IgD-negative memory B cell (primary cell): ENCODE results near the gene CIZ1. TPM values are rescaled to one million over a fixed set of nuclear protein-coding genes. Genes with fewer than 3 reads are reported as not detected.
A peak's percentile ranks its signal among the peaks of the same experiment; 100 is the strongest.
"Not testable (repeated sequence)": the region's sequence is repeated elsewhere in the genome, so short reads cannot be mapped to it uniquely, and the experiment has no call there.

ENCODE experiments used
- H3K27ac Mint-ChIP-seq, 3 donors: one replicate each; pipeline ENCODE4 v1.8.0; 2020 to 2022; ENCODE audit warnings: mild to moderate bottlenecking in 3 of 3, mixed read lengths in 3 of 3, moderate library complexity in 1 of 3
- H3K27me3 Mint-ChIP-seq: one replicate; pipeline ENCODE4 v1.8.0; 2021; ENCODE audit warnings: mixed read lengths
- H3K36me3 Mint-ChIP-seq: one replicate; pipeline ENCODE4 v1.8.0; 2020; ENCODE audit warnings: mild to moderate bottlenecking, mixed read lengths
- H3K4me1 Mint-ChIP-seq, 3 donors: one replicate each; pipeline ENCODE4 v1.8.0; 2020 to 2022; ENCODE audit warnings: mixed read lengths in 3 of 3, mild to moderate bottlenecking in 1 of 3
- H3K4me3 Mint-ChIP-seq, 4 donors: one replicate each; pipeline ENCODE4 v1.8.0; 2020 to 2022; ENCODE audit warnings: mild to moderate bottlenecking in 4 of 4, mixed read lengths in 4 of 4, moderate library complexity in 3 of 4
- H3K9me3 Mint-ChIP-seq, 3 donors: one replicate each; pipeline ENCODE4 v1.8.0; 2020 to 2021; ENCODE audit warnings: mixed read lengths in 3 of 3, mild to moderate bottlenecking in 1 of 3
- polyA plus RNA-seq: library from polyadenylated mRNA; unstranded; fragments of 300-500 nt; fragmentation: Illumina TruSeq; gene quantifications from one replicate; pipeline ENCODE4 v1.2.3, GENCODE V29; 2021

Gene CIZ1
- polyA plus RNA-seq, 1 donor from 2014 or later, result 37.0 TPM

GRCh38 chr9:128142061-128142460 lies 49.3 kb downstream of the CIZ1 start:
- no peak overlapping the region for H3K27ac Mint-ChIP-seq
- no peaks in the 10 kb centered on the region for H3K9me3 Mint-ChIP-seq
- no peak overlapping the region for H3K4me3 Mint-ChIP-seq
- H3K36me3 Mint-ChIP-seq, result peaks cover 1% of the 10 kb centered on the region
- peaks cover 7% of the 10 kb centered on the region for H3K27me3 Mint-ChIP-seq
- H3K4me1 Mint-ChIP-seq, result peaks cover 0 to 5% (median 0%) of the 10 kb centered on the region in 3 donors

GRCh38 chr9:128141604-128142003 lies 49.8 kb downstream of the CIZ1 start:
- Mint-ChIP-seq H3K27ac (no peak overlapping the region), H3K4me1 (peaks cover 0 to 5% (median 0%) of the 10 kb centered on the region in 3 donors), H3K27me3 (peaks cover 4% of the 10 kb centered on the region)

GRCh38 chr9:128139621-128140020 lies 51.8 kb downstream of the CIZ1 start:
- H3K4me3 Mint-ChIP-seq, result no peak overlapping the region
- peaks cover 0 to 5% (median 0%) of the 10 kb centered on the region in 3 donors for H3K4me1 Mint-ChIP-seq
- no peak overlapping the region for H3K27ac Mint-ChIP-seq
- peaks cover 1% of the 10 kb centered on the region for H3K36me3 Mint-ChIP-seq
- H3K27me3 Mint-ChIP-seq, result peaks cover 6% of the 10 kb centered on the region
- H3K9me3 Mint-ChIP-seq, result no peaks in the 10 kb centered on the region

More at GRCh38 chr9:128141604-128142003, 49.8 kb downstream of the CIZ1 start:
- H3K36me3 Mint-ChIP-seq, result peaks cover 1% of the 10 kb centered on the region
- no peak overlapping the region for H3K4me3 Mint-ChIP-seq
- H3K9me3 Mint-ChIP-seq, result no peaks in the 10 kb centered on the region

DNA sequence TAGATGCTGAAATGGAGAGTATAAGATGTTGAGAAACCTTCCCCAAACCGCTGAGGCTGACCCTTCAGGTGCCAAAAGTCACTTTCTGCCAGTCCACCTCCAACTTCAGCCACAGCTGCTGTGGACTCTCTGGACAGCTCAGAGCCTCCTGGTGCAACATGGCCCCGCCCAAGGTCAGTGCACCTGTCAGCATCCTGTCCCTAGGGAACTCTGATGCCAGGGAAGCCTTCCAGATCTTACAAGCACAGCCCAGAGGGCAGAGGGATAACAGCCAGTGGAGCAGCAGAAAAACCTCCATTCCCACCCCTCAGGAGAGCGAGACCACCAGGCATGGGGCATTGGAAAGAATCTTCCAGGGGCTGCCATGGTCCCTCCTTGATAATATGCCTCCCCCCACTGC lies 53.4 kb downstream of the CIZ1 start:
- H3K4me1 Mint-ChIP-seq, result peaks cover 0 to 4% (median 2%) of the 10 kb centered on the region in 3 donors
- peaks cover 6% of the 10 kb centered on the region for H3K27me3 Mint-ChIP-seq
- peaks cover 1% of the 10 kb centered on the region for H3K36me3 Mint-ChIP-seq
- no peaks in the 10 kb centered on the region for H3K9me3 Mint-ChIP-seq
- H3K4me3 Mint-ChIP-seq, result no peak overlapping the region
- no peak overlapping the region for H3K27ac Mint-ChIP-seq

GRCh38 chr9:128136816-128137793 lies 54.3 kb downstream of the CIZ1 start:
- H3K4me3 Mint-ChIP-seq, result no peak overlapping the region
- no peaks in the 10 kb centered on the region for H3K9me3 Mint-ChIP-seq
- H3K27ac Mint-ChIP-seq, result no peak overlapping the region
- H3K4me1 Mint-ChIP-seq, result peaks cover 0 to 5% (median 2%) of the 10 kb centered on the region in 3 donors
- H3K27me3 Mint-ChIP-seq, result peaks cover 10% of the 10 kb centered on the region
- peaks cover 1% of the 10 kb centered on the region for H3K36me3 Mint-ChIP-seq

DNA sequence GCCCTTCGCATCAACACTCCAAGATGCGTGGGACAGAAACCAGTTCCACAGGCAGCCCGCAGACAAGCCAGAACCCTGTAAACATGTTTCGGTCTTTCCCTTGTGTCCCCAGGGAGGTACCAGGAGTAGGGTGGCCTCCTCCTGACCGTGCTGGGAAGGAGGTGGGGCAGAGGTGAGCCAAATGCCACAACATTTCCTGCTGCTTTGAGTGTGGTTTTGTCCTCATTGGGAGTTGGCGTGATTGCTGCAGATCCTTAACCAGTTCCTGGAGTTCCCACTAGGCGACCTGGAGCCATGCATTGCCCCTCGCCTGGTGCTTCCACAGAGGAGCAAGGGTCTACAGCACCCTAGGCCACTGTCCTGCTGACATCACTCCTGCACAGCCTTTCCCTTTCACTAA lies 55.8 kb downstream of the CIZ1 start:
- H3K27ac Mint-ChIP-seq, result peak overlapping the region in 1 of 3 donors; percentile 81
- H3K9me3 Mint-ChIP-seq, H3K4me1 Mint-ChIP-seq, H3K36me3 Mint-ChIP-seq, H3K27me3 Mint-ChIP-seq, H3K4me3 Mint-ChIP-seq: not testable (repeated sequence)

DNA sequence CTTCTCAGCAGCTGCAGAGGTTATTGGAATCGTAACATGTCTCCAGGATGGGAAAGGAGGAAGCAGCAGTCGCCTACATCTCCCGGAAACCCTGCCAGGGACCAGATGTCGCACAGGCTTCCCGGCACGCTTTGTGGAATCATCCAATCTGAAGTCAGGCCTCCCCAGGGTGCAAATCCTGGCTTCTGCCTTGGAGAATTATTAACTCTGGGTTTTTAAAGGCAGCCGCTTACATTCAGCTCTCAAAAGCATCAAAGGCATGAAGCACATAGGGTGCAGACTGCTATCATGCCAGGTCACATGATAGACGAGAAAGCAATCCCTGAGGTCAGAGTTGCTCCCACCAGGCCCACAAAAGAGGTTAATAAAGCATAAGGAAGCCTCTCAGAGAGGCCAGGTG lies 59.2 kb downstream of the CIZ1 start:
- H3K9me3 Mint-ChIP-seq, H3K27me3 Mint-ChIP-seq, H3K36me3 Mint-ChIP-seq: not testable (repeated sequence)
- H3K27ac Mint-ChIP-seq, result peak overlapping the region in 1 of 3 donors; percentile 39
- peak overlapping the region in 1 of 4 donors; percentile 74 for H3K4me3 Mint-ChIP-seq
- peaks cover 5 to 18% (median 7%) of the 10 kb centered on the region in 3 donors for H3K4me1 Mint-ChIP-seq

DNA sequence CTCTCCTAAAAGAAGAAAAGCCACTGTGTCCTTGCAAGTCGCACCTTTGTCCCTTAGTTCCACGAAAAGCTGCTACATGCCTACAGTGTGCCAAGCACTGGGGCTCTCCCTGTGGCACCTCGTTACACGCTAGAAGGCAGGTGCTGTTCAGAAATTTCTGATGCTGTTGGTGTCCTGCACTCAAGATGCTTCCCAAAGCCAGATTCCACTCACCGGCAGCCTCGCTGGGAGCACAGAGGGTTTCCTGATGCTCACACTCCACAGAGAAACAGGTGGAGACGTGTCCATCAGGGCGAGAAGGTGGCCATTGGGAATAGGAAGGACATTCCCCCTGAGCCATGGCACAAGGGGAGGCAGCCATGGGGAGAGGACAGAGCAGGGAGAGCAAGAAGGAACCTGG lies 60.0 kb downstream of the CIZ1 start:
- H3K4me3 Mint-ChIP-seq, result peak overlapping the region in 1 of 4 donors; percentile 17
- H3K36me3 Mint-ChIP-seq, H3K27me3 Mint-ChIP-seq, H3K27ac Mint-ChIP-seq, H3K9me3 Mint-ChIP-seq: not testable (repeated sequence)
- peaks cover 6 to 19% (median 8%) of the 10 kb centered on the region in 3 donors for H3K4me1 Mint-ChIP-seq

GRCh38 chr9:128130651-128131050 lies 60.7 kb downstream of the CIZ1 start:
- not testable (repeated sequence) for H3K27ac Mint-ChIP-seq, H3K27me3 Mint-ChIP-seq, H3K9me3 Mint-ChIP-seq, H3K36me3 Mint-ChIP-seq
- H3K4me3 Mint-ChIP-seq, result peak overlapping the region in 1 of 4 donors; percentile 17
- H3K4me1 Mint-ChIP-seq, result peaks cover 13 to 26% (median 15%) of the 10 kb centered on the region in 3 donors

DNA sequence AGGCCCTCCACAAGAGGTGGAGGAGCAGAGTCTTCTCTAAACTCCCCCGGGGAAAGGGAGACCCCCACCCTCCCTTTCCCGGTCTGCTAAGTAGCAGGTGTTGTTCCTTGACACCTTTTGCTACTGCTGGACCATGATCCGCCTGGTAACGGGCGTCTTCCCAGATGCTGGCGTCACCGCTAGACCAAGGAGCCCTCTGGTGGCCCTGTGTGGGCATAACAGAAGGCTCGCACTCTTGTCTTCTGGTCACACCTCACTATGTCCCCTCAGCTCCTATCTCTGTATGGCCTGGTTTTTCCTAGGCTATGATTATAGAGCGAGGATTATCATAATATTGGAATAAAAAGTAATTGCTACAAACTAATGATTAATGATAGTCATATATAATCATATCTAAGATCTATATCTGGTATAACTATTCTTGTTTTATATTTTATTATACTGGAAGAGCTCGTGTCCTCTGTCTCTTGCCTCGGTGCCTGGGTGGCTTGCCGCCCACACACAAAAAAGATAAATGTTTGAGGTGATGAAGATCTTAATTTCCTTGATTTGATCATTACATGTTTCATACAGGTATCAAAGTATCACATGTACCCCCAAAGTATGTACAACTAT lies 61.3 kb downstream of the CIZ1 start:
- H3K36me3 Mint-ChIP-seq, H3K27me3 Mint-ChIP-seq, H3K9me3 Mint-ChIP-seq: not testable (repeated sequence)
- Mint-ChIP-seq H3K4me3 (peak overlapping the region; percentile 79 to 100 (median 94)), H3K27ac (peak overlapping the region in 2 of 3 donors; percentile 50 to 100), H3K4me1 (peaks cover 18 to 29% (median 20%) of the 10 kb centered on the region in 3 donors)

DNA sequence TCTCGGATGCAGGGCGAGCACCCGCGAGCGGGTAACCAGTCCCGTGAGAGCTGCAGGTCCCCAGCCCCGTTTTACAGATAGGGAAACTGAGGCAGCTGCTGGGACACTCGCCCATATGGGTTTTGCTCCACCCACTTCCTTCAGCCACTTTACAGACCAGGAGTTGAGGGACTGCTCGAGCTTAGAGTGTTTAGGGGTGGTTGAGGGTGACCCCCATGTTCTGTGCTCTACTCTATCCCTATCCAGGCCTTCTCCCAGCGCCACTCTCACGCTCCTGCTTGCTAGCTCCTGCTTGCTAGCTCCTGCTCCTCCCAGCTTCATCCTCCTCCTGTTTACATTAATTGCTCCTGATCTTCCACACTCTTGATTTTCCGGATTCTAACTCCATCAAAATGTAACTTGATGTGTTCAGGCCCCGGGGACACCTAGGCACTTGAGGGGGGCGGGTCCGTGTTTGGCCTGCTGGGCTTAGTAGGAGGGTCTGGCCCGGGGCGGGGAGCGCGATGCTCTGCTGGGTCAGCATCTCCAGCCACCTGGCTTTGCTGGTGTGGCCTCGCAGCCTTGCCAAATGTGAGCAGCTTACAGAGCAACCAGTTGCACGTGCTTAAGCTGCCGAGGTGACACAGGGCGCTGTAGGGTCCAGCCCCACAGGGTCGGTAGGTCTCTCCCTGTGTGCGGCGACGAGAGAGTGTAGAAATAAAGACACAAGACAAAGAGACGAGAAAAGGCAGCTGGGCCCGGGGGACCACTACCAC lies 62.4 kb downstream of the CIZ1 start:
- no peaks in the 10 kb centered on the region for H3K9me3 Mint-ChIP-seq
- H3K4me1 Mint-ChIP-seq, result peaks cover 22 to 34% (median 23%) of the 10 kb centered on the region in 3 donors
- H3K27ac Mint-ChIP-seq, result peak overlapping the region; percentile 100
- H3K27me3 Mint-ChIP-seq, result peaks cover 4% of the 10 kb centered on the region
- peak overlapping the region; percentile 98 to 100 (median 99) for H3K4me3 Mint-ChIP-seq
- H3K36me3 Mint-ChIP-seq, result no peaks in the 10 kb centered on the region

GRCh38 chr9:128127990-128128835 lies 63.2 kb downstream of the CIZ1 start:
- Mint-ChIP-seq H3K4me3 (peak overlapping the region; percentile 98 to 100 (median 99)), H3K9me3 (no peaks in the 10 kb centered on the region), H3K27ac (peak overlapping the region; percentile 100), H3K36me3 (no peaks in the 10 kb centered on the region), H3K27me3 (peaks cover 4% of the 10 kb centered on the region), H3K4me1 (peaks cover 23 to 32% (median 24%) of the 10 kb centered on the region in 3 donors)

DNA sequence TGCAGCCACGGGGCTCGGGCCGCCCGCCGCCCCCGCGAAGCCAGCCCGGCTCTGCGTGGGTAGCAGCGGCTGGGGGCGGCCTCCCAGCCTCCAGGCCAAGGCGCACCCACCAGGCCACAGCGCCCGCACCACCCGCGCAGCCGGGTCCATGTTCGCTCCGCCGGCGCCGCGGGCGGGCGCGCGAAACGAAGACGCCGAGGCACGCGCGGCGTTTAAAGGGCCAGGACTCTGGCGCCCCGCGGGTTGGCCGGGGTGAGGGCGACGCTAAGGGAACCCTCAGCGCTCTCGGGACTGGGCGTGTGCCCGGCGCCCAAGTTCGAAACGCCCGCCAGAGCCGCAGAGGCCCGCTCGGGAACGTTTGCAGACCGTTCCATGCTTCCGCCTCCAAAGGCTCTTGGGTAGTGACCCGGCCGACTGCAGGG lies 63.8 kb downstream of the CIZ1 start, which contains the start of gene PTGES2:
Gene PTGES2, minus strand, starts transcription at position 162 of the 422 bp plus-strand sequence. Its CDS starts 12 bp downstream, at position 150.
- Mint-ChIP-seq H3K36me3 (no peaks in the 10 kb centered on the region), H3K4me3 (peak within 1 kb of the TSS; percentile 98 to 100 (median 99)), H3K9me3 (no peaks in the 10 kb centered on the region), H3K4me1 (peaks cover 23 to 30% (median 24%) of the 10 kb centered on the region in 3 donors), H3K27ac (peak within 1 kb of the TSS; percentile 100), H3K27me3 (peaks cover 2% of the 10 kb centered on the region)
